ENCODE measurements around the gene PRG3. TPM values are rescaled to one million over a fixed set of nuclear protein-coding genes. Genes with fewer than 3 reads are reported as not detected.
A peak's percentile ranks its signal among the peaks of the same experiment; 100 is the strongest.

PRG3 gene
- total RNA-seq, 1 donor from 2014 or later = not detected

DNA sequence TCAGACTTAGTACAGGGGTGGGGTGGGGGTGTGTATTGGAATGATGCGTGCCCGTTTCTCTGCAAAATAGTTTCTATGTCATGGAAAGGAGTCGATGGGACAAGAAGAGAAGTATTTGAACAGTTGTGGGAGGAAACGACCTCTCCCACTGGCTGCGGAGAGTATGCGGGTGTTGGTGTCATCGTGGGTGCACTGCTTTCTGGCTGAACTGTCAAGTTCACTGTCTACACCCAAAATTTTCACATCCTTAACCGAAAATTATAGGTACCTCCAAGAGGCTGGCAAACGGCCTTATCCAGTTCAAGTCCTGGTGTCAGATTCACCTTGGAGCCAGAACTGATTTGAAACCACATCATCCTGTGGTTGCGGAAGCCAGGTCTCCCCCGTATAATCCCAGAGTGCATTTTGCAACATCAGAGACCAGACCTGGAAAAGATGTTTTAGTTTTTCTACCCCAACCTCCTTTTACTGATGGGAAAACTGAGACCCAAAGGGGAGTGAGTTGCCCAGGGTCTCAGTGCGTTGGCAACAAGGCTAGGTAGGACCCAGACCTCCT is 44.8 kb downstream of the PRG3 start:
- H3K27me3 ChIP-seq (ENCODE audit: control insufficient read depth, insufficient read depth, low read length) = peaks cover 6% of the 10 kb centered on the region
- peak overlapping the region; percentile 86 for H3K4me3 ChIP-seq (ENCODE audit: low read depth, low read length)
- H3K36me3 ChIP-seq (ENCODE audit: control insufficient read depth, insufficient read depth, low read length) = no peaks in the 10 kb centered on the region
- no peak for DNase-seq (ENCODE audit: low read depth)
- TF ChIP-seq, protein P1, sequence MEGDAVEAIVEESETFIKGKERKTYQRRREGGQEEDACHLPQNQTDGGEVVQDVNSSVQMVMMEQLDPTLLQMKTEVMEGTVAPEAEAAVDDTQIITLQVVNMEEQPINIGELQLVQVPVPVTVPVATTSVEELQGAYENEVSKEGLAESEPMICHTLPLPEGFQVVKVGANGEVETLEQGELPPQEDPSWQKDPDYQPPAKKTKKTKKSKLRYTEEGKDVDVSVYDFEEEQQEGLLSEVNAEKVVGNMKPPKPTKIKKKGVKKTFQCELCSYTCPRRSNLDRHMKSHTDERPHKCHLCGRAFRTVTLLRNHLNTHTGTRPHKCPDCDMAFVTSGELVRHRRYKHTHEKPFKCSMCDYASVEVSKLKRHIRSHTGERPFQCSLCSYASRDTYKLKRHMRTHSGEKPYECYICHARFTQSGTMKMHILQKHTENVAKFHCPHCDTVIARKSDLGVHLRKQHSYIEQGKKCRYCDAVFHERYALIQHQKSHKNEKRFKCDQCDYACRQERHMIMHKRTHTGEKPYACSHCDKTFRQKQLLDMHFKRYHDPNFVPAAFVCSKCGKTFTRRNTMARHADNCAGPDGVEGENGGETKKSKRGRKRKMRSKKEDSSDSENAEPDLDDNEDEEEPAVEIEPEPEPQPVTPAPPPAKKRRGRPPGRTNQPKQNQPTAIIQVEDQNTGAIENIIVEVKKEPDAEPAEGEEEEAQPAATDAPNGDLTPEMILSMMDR (IDR thresholded peaks at IDR 0.05; ENCODE audit: insufficient read depth, low read length, poor library complexity, severe bottlenecking) = no peak

DNA sequence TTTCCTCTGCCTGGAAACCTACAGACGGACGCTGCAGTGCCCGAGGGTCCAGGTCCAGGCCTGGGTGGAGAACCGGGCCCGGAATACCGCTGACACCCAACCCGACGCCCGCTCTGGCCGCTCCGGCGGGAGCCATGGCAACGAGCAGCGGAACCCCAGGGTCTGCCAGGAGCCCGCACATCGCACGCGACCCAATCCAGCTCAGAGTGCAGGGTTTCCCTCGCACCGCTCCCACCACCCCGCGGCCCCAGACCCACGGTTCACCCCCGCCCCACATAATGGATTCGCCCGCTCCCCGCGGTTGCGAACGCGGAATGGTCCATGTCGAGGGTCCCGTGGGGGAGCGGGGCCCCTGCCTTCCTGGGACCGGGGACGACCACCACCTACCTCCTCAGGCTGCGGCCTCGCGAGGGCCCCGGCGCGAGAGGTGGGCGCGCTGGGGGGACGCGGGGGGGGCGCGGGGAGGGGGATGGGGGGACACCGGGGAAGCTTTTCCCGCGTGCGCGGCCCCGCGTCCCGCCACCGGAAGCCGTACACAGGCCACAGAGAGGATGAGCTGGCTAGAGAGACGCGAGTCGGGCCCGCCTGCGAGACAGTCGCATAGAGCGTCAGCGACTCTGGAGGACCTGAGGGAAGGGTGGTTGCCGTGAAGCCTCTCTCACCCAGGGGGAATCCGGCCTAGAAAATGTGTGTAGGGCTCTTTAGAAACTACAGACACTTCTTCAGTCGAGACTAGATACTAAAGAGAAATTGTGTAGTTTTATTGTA is 45.4 kb downstream of the PRG3 start, which contains the start of gene SSRP1:
Gene SSRP1 (minus strand): TSS at position 550 of the 768 bp plus-strand sequence. CDS start 771 bp downstream, outside the sequence.
- Histone ChIP-seq H3K27me3 (ENCODE audit: control insufficient read depth, insufficient read depth, low read length) (peaks cover 3% of the 10 kb centered on the region), H3K36me3 (ENCODE audit: control insufficient read depth, insufficient read depth, low read length) (no peaks in the 10 kb centered on the region), H3K4me3 (ENCODE audit: low read depth, low read length) (peak within 1 kb of the TSS; percentile 86)
- TF ChIP-seq, protein P1 (IDR thresholded peaks at IDR 0.05; ENCODE audit: insufficient read depth, low read length, poor library complexity, severe bottlenecking) = no peak
- DNase-seq (ENCODE audit: low read depth) = no peak

DNA sequence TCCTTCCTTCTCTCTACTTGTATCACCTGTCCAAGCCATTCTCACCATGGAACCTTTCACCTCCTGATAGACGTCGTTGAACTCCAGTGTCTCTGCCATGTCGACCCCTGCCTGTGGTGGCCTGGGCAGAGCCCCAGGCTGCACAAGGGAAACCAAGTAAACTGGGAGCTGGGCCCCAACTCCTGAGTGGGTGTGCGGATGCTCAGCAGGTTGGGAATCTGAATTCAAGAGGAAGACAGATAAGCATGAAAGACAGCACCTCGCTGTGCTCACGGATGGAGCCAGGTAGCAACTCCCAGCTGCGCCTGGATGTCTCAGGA is 46.0 kb downstream of the PRG3 start:
- peaks cover 3% of the 10 kb centered on the region for H3K27me3 ChIP-seq (ENCODE audit: control insufficient read depth, insufficient read depth, low read length)
- H3K4me3 ChIP-seq (ENCODE audit: low read depth, low read length) = peak overlapping the region; percentile 86
- no peaks in the 10 kb centered on the region for H3K36me3 ChIP-seq (ENCODE audit: control insufficient read depth, insufficient read depth, low read length)
- TF ChIP-seq, protein P1 (IDR thresholded peaks at IDR 0.05; ENCODE audit: insufficient read depth, low read length, poor library complexity, severe bottlenecking) = no peak
- no peak for DNase-seq (ENCODE audit: low read depth)

DNA sequence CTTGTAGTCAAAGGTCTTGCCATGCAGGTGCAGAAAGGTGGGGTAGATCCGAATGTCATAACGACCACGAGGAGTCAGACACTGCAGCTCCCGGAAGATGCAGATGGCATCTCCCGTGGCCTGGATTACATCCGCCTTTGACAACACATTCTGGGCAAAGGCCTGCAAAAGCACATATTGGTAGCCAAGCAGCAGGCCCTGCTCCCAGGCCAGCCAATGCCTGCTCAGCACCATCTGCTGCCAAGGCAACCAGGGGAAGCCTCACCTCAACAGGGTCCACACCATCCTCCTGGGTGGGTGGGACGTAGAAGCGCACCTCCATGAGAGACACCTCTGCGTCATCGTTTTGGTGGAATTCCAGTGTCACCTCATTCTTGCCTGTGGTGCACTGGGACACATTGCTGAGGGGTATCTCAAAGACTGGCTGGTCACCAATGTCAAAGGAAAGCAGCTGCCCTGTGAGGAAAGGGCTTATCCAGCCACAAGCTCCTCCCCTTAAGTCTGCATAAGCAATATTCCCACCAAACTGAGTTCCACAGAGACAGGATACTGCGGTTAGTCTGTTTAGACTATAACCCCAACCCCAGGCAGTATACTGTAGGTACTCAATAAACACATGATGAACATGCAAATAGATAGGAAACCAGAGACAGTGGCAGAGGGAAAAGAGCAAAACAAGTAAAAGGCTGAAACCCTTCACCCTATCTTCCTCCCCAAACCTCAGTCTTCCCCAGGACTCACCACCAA is 48.1 kb downstream of the PRG3 start:
- Histone ChIP-seq H3K27me3 (ENCODE audit: control insufficient read depth, insufficient read depth, low read length) (no peaks in the 10 kb centered on the region), H3K36me3 (ENCODE audit: control insufficient read depth, insufficient read depth, low read length) (no peaks in the 10 kb centered on the region), H3K4me3 (ENCODE audit: low read depth, low read length) (no peak overlapping the region)
- DNase-seq (ENCODE audit: low read depth) = no peak
- TF ChIP-seq, protein P1 (IDR thresholded peaks at IDR 0.05; ENCODE audit: insufficient read depth, low read length, poor library complexity, severe bottlenecking) = no peak

DNA sequence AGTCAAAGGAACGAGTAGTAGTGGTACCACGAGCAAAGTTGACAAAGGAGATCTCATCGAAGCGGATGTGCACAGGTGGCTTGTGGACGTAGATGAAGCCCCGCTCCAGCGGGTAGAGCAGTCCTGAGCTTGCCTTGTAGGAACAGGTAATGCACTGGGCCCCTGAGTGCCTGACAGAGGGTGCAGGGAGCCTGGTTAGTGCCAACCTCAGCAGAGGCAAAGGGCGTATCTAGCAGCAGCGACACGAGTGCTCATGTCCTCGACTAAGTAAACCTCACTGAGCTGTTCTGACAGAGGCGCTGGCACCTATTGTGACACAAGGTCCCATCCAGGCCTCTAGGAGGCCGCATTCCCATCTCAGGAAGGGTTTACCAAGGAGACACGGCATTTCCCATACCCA is 49.2 kb downstream of the PRG3 start:
- TF ChIP-seq, protein P1 (IDR thresholded peaks at IDR 0.05; ENCODE audit: insufficient read depth, low read length, poor library complexity, severe bottlenecking) = no peak
- no peak for DNase-seq (ENCODE audit: low read depth)
- Histone ChIP-seq H3K4me3 (ENCODE audit: low read depth, low read length) (no peak overlapping the region), H3K27me3 (ENCODE audit: control insufficient read depth, insufficient read depth, low read length) (no peaks in the 10 kb centered on the region), H3K36me3 (ENCODE audit: control insufficient read depth, insufficient read depth, low read length) (no peaks in the 10 kb centered on the region)

Data from kidney epithelial cell (primary cell).